T-helper 22 cell (primary cell): ENCODE data around the gene IFT80.

Experiments
- DNase-seq: peaks from one replicate; pipeline ENCODE4 v3.0.0-alpha.2; 2020; ENCODE audit warnings: low read depth

IFT80 gene

DNA sequence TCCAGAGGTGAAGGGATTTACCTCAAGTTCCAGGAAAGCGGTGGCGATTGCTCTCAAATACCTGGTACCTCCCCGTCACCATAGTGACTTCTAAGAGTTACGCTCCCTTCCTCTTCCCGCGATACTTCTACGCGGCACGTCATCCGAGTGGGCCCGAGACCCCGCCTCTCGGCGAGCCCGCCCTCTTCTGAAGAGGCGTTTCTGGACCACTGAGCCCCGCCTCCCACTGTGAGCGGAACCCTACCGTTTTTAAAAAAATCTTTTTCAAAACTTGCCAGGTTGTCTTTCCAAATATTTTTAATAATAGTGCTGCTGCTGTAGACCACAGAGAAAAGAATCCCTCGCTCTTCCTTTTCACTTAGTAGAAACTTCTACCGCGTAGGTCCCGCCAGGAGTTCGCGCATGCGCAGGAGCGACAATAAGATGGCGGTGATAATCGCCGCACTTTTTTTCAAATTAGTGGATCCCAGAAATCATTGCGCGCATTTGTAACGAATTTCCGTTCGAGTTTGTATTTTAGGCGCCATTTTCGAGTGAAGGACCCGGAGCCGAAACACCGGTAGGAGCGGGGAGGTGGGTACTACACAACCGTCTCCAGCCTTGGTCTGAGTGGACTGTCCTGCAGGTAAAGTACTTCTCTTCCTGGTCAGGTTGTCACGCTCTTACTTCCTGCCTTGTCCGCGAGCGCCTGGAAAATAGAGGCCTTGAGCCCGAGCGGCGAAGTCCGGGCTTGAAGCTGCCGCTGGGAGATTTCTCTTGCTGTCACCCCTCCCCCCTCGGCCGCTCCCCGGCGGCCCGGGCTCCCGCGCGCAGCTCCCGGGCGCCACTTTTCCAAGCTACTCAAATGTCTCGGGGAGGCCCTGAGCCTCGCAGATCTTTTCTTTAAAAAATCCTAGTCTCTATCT, at the start of gene IFT80, which contains the start of gene SMC4:
Gene IFT80, minus strand, starts transcription at position 101 of the 905 bp plus-strand sequence. CDS start 14,625 bp downstream, outside the sequence.
Gene SMC4, plus strand, starts transcription at position 526 of the 905 bp plus-strand sequence. CDS start 1,177 bp downstream, outside the sequence.
- DNase-seq = peak; percentile 93

DNA sequence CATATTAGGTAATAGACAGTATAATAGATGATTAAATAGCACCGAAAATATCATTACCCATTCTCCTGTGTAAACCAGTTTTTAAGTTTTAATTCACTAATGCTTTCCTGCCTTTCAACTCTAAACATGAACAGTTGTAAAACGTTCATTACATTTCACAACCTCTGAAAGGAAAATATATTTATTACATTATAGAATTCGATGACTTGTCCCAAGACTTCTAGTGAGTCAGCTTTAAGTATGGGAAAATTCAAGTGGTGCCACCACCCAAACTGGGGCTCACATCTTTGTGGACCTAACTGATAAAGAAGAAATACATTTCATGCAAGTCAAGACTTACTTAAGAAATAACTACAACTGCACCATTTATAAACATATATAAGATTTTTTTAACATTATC, 48.5 kb upstream of the IFT80 start:
- no peak for DNase-seq

DNA sequence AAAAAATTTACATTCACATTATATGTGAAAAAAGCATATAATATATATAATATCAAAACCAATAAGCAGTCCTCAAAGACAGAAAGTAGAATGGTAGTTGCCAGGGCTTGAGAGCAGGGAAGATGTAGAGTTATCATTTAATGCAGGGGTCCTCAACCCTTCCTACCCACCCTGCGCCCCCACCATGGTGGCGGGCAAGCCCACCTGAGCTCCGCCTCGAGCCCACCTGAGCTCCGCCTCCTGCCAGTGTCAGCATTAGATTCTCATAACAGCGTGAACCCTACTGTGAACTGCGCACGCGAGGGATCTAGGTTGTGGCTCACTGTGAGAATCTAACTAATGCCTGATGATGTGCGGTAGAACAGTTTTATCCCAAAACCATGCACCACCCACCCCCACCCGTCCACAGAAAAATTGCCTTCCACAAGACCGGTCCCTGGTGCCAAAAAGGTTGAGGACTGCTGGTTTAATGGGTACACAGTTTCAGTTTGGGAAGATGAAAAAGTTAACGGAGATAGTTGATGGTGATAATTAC, 47.6 kb upstream of the IFT80 start:
- no peak for DNase-seq

DNA sequence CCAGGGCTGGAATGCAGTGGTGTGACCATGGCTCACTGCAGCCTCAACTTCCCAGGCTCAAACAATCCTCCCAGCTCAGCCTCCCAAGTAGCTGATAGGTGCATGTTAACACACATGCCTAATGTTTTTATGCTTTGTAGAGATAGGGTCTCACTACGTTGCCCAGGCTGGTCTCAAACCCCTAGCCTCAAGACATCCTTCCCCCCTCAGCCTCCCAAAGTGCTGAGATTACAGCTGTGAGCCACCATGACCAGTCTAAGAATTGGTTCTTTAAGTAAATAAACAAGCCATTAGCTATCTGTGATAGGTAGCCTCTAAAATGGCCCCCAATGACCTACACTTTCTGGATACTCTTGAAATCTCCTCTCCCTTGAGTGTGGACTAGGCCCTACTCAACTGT, 46.8 kb upstream of the IFT80 start:
- DNase-seq = no peak

DNA sequence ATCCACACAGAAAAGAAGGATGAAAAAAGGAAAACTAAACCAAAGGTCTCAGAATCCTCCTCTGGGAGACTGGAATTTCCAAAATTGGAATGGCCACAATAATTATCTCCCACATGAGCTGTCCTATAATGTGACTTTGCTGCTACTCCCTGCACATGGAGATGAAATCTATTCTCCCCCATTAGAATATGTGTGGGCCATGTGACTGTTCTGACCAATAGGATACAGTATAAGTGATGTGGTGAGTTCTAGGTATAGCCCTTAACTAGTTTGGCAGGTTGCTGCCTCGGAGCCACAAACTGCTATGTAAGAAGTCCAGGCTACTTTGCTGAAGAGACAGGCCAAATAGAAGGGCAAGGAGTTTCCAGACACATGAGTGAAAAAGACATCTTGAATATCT, 45.4 kb upstream of the IFT80 start:
- no peak for DNase-seq

GRCh38 chr3:160440687-160441086, 41.7 kb upstream of the IFT80 start:
- no peak for DNase-seq

GRCh38 chr3:160437083-160437455, 38.0 kb upstream of the IFT80 start:
- DNase-seq = no peak

DNA sequence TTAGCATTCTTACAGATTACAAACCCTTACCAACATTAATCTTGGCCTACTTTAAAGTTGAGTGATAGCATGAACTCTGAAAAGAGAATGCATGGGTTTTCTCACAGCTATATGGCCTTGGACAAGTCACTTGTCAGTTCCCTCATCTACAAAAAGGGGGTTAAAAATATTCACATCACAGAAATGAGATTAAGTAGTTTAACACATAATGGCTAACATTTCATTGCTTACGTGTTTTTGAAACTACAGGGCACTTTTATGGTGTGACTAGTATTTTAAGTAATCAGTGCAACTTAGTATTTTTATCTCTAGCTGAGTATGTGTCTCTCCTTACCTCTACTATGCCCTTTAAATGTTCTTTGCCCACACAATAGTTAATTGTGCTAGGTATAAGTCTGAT, 36.7 kb upstream of the IFT80 start:
- DNase-seq = no peak

DNA sequence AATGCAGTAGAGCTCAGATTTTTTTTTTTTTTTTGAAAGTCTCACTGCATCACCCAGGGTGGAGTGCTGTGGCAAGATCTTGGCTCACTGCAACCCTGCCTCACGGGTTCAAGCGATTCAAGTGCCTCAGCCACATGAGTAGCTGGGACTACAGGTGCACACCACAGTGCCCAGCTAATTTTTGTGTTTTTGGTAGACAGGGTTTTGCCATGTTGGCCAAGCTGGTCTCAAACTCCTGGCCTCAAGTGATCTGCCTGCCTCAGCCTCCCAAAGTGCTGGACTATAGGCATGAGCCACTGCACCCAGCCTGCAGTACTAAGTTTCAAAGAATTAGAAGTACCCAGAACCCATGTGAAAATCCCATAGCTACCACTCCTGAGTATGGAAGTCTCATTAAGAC, 36.1 kb upstream of the IFT80 start:
- DNase-seq = no peak

- no peak for DNase-seq
Observed at GRCh38 chr3:160434071-160434470, 35.0 kb upstream of the IFT80 start.

GRCh38 chr3:160427832-160428424, 28.9 kb upstream of the IFT80 start:
- no peak for DNase-seq

- DNase-seq = no peak
Observed at GRCh38 chr3:160417311-160417710, 18.3 kb upstream of the IFT80 start.

DNA sequence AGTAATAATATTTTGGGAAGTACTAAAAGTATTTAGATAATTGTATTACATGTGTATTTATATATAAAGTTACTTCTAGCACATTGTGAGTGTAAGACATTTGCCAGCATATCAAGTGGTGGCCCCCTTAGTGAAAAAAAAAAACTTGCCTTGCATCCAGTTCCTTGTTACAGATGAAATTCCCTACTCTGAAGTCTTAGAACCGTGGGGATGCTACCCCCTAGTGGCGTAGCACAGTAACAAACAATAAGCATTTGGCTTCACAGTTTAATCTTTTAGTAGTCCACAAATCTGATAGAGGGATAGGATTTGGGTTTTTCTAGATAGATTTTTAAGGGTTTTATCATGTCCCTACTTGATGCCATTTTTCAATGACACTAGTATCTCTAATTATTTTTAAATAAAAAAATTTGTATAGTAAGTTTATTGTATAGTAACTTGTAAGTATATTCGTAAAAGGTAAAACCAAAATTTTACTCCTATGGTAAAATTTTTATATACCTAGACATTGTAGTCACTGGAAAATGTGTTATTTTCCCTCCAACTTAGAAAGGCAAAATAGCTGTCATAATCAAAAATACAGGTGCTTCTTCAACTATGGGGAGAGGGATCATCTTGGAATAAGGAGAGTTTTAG, 14.7 kb upstream of the IFT80 start:
- DNase-seq = peak; percentile 27

DNA sequence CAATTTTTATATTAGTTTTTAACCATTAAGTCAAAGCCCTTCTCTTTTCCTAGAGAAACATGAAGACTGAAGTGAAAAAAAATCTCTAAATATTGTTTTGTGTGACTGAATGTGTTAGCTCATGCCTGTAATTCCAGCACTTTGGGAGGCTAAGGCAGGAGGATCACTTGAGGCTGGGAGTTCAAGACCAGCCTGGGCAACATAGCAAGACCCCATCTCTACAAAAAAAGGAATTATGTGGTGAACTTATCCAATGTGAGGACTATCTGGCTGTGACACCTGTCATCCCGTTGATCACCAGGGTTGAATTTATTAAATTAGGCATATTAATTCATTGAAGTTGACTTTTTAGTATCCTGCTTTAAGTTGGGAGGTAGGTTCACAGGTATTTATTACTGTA, 13.5 kb upstream of the IFT80 start:
- DNase-seq = no peak

- DNase-seq = no peak
Observed at GRCh38 chr3:160409812-160410610, 11.0 kb upstream of the IFT80 start.

DNA sequence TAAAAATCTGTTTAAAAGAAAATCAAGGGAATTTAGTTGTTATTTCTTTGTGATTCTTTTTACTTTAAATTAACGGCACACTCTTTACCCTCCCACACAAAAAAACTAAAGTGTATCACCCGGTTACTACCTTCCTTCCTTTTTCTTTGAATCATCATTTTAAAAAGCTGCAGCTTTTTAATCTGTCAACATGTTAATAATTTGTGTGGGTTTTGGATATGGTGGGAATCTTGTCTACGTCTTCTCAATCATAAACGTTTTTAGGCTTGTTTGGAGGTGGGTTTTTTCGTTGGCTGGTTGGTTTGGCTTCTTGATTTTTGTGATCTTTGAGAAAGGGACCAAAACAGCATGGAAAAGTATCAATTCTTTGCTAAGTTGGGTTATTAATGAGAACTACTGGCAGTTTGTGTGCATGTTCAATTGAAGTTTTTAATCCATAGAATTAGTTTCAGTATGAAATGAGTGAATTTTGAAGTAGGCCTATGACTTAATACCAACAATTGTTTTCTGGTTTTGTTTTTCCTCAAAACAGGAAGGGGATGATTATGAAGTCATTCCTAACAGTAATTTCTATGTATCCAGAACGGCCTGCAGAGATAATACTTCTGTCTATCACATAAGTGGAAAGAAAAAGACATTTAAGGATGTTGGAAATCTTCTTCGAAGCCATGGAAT, 4.9 kb upstream of the IFT80 start:
- DNase-seq = no peak

- DNase-seq = no peak
Observed at GRCh38 chr3:160403028-160403545, 4.1 kb upstream of the IFT80 start.

DNA sequence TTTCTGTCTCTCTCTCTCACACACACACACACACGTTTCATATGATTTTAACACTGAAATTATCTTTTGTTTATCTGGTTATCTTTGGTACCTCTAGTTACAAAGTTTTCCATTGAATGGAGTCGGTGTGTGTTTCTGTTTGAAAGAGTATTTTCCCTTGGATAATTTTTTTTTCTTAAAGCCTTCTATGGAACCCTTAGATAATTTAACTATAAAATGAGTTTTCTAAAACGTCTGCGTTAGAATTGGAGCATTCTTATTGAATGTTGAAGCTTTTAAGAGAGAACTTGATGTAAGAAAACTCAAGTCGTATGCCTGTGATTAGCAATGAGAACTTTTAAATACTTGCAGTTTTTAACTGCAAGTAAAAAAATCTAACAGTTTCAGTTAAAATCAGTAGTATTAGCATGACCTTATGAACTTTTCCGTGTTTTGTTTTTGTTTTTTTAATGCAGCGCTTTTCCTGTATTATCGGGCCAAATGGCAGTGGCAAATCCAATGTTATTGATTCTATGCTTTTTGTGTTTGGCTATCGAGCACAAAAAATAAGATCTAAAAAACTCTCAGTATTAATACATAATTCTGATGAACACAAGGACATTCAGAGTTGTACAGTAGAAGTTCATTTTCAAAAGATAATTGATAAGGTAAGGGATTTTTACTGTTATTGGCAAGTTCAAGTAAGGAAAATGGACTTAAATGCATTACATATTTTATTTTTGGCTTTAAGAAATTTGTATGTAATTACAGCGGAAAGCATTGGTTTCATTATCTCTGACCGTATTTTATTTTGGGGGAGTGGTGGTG, 3.4 kb upstream of the IFT80 start:
- no peak for DNase-seq

DNA sequence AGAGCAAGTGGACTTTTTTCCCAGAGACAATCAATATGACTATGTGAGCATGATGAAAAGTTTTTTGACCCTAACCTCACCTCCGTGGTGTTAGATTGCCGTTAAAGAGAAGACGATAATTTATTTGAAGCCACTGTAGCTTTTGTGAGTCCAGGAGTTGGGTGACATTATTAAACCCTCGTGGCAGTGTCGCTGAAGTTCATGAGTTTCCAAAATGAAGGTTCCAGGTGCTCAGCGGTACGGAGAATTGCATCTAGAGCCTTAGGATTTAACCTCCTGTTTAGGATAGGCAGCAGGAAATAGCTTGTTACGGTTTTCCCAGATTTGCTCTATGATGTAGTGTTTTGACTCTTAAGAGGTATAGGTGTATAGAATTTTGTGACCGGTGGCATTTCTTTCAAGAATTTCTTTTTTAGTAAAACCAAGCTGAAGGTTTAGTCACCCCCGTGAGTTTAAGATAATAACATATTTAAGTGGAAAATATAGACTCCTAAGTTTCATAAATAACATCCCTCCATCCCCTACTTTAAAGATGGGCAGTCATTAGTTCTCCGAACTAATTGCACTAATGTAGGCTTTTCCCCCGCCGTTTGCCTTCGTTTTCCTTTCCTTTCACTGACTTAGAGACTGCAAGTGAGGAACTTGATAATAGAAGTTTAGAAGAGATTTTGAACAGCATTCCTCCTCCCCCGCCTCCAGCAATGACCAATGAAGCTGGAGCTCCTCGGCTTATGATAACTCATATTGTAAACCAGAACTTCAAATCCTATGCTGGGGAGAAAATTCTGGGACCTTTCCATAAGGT, 2.5 kb upstream of the IFT80 start:
- no peak for DNase-seq
